Measurements from ENCODE around the gene C2orf76. TPM values are rescaled to one million over a fixed set of nuclear protein-coding genes. Genes with fewer than 3 reads are reported as not detected.

The C2orf76 gene
- total and polyA plus RNA-seq, 3 experiments from 2014 or later = 16.5 to 24.7 (median 19.6) TPM

DNA sequence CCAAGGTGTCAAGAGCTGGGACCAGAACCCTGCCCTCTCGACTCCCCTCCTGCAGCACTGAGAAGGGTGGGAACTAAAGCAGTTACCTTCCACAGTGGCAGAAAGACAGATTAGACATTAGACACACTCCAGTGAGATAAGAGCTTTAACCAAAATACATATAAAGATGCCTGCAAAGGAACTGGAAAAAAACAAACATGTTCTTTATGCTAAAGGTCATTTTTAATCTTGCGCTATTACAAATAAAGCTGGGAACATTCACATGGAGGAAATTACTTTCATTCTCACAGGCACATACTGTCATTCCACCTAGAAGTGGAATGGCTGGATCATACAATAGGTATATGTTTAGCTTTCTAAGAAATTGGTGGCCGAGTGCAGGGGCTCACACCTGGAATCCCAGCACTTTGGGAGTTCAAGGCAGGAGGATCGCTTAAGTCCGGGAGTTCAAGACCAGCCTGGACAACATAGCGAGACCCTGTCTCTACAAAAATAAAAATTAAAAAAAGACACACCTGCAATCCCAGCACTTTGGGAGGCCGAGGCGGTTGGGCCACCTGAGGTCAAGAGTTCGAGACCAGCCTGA lies 41.9 kb downstream of the C2orf76 start:
- DNase-seq = no peak
- H3K36me3 Mint-ChIP-seq = peaks cover 0 to 3% (median 0%) of the 10 kb centered on the region in 3 donors
- H3K27ac Mint-ChIP-seq = no peak overlapping the region
- H3K9me3 ChIP-seq (ENCODE audit: low read length) = no peaks in the 10 kb centered on the region
- H3K4me3 ChIP-seq (ENCODE audit: low read length) = no peak overlapping the region
- no peaks in the 10 kb centered on the region for H3K27me3 Mint-ChIP-seq
- no peaks in the 10 kb centered on the region for H3K9me3 Mint-ChIP-seq
- H3K27me3 ChIP-seq (ENCODE audit: insufficient read depth, low read length, poor library complexity, severe bottlenecking) = no peaks in the 10 kb centered on the region
- H3K4me1 ChIP-seq (ENCODE audit: insufficient read depth, low read length) = no peaks in the 10 kb centered on the region
- H3K36me3 ChIP-seq (ENCODE audit: insufficient read depth, low read length) = no peaks in the 10 kb centered on the region
- H3K27ac ChIP-seq (ENCODE audit: low read depth, low read length) = no peak overlapping the region
- no peaks in the 10 kb centered on the region for H3K4me1 Mint-ChIP-seq
- H3K4me3 Mint-ChIP-seq = no peak overlapping the region
- POLR2A ChIA-PET = no interaction called here
- CTCF ChIA-PET = no interaction called here

DNA sequence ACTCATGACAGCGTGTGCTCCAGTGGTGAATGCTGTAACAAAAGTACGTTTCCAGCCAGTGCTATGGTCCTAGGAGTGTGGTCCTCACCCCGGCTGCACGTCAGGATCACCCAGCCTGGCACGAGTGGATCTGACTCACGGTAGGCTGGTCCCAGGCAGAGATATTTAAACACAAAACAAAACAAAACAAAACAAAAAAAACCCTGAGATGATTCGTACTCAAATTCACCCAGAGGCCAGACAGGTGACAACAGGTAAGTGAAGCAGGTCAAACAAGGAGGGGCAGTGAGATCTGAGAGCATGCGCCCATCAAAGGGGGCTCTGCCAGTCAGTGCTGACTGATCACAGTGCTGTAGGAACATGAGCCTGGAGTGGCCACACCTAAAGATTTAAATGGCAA lies 43.2 kb downstream of the C2orf76 start:
- no peaks in the 10 kb centered on the region for H3K27me3 ChIP-seq (ENCODE audit: insufficient read depth, low read length, poor library complexity, severe bottlenecking)
- no peak overlapping the region for H3K27ac ChIP-seq (ENCODE audit: low read depth, low read length)
- no peaks in the 10 kb centered on the region for H3K27me3 Mint-ChIP-seq
- peaks cover 0 to 3% (median 0%) of the 10 kb centered on the region in 3 donors for H3K36me3 Mint-ChIP-seq
- H3K4me3 Mint-ChIP-seq = no peak overlapping the region
- no peaks in the 10 kb centered on the region for H3K9me3 Mint-ChIP-seq
- no peak overlapping the region for H3K27ac Mint-ChIP-seq
- POLR2A ChIA-PET = no interaction called here
- H3K4me1 ChIP-seq (ENCODE audit: insufficient read depth, low read length) = no peaks in the 10 kb centered on the region
- no peaks in the 10 kb centered on the region for H3K4me1 Mint-ChIP-seq
- no peak overlapping the region for H3K4me3 ChIP-seq (ENCODE audit: low read length)
- DNase-seq = no peak
- H3K36me3 ChIP-seq (ENCODE audit: insufficient read depth, low read length) = no peaks in the 10 kb centered on the region
- no peaks in the 10 kb centered on the region for H3K9me3 ChIP-seq (ENCODE audit: low read length)
- CTCF ChIA-PET = no interaction called here

DNA sequence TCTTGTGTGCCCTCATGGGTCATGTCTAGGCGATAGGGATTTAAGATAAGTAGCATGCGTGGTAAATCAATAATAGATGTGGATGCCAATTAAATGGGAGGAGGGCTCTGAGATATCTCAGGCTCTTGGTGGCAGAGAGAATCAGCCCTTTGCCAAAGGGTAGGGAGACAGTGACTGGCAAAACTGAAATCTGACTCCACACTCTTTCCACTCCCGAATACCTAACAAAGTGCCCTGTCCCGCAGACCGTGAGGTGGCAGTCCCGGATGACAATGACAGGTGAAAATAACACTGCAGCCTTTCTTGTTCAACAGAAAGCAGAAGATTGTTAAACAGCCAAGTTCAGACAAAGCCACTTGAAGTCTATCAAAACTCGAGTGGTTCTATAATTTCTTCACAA lies 47.0 kb downstream of the C2orf76 start:
- Histone ChIP-seq H3K4me3 (ENCODE audit: low read length) (no peak overlapping the region), H3K27ac (ENCODE audit: low read depth, low read length) (no peak overlapping the region), H3K4me1 (ENCODE audit: insufficient read depth, low read length) (no peaks in the 10 kb centered on the region), H3K9me3 (ENCODE audit: low read length) (no peaks in the 10 kb centered on the region), H3K27me3 (ENCODE audit: insufficient read depth, low read length, poor library complexity, severe bottlenecking) (no peaks in the 10 kb centered on the region), H3K36me3 (ENCODE audit: insufficient read depth, low read length) (no peaks in the 10 kb centered on the region)
- Mint-ChIP-seq H3K27me3 (peaks cover 0 to 2% of the 10 kb centered on the region in 2 donors), H3K4me3 (no peak overlapping the region), H3K9me3 (no peaks in the 10 kb centered on the region), H3K36me3 (peaks cover 0 to 5% (median 0%) of the 10 kb centered on the region in 3 donors), H3K27ac (no peak overlapping the region), H3K4me1 (no peaks in the 10 kb centered on the region)
- POLR2A ChIA-PET = no interaction called here
- no peak for DNase-seq
- CTCF ChIA-PET = no interaction called here

DNA sequence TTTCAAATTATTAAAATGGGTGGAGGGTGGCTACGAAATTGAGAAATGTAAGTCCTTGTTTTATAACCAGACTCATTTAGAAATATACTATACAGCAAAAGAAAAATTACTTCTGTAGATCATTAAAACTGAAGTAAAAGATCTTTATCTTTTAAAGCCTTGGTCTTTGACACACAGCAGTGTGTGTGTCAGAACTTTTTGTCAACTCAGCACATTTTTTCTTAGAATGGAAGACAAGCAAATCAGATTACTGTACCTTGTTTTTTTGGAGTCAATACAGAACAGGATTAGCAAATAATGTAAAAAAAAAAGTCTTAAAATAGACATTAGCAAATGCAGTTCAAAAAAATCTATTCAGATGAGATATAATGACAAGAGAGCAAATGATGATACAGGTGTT lies 49.1 kb downstream of the C2orf76 start:
- DNase-seq = no peak
- ChIA-PET POLR2A (no interaction called here), CTCF (no interaction called here)
- no peaks in the 10 kb centered on the region for H3K27me3 ChIP-seq (ENCODE audit: insufficient read depth, low read length, poor library complexity, severe bottlenecking)
- Mint-ChIP-seq H3K9me3 (no peaks in the 10 kb centered on the region), H3K36me3 (peaks cover 0 to 2% (median under 1%) of the 10 kb centered on the region in 3 donors), H3K27me3 (peaks cover 0 to 2% of the 10 kb centered on the region in 2 donors), H3K27ac (no peak overlapping the region), H3K4me3 (no peak overlapping the region), H3K4me1 (no peaks in the 10 kb centered on the region)
- no peaks in the 10 kb centered on the region for H3K9me3 ChIP-seq (ENCODE audit: low read length)
- H3K4me1 ChIP-seq (ENCODE audit: insufficient read depth, low read length) = no peaks in the 10 kb centered on the region
- no peaks in the 10 kb centered on the region for H3K36me3 ChIP-seq (ENCODE audit: insufficient read depth, low read length)
- no peak overlapping the region for H3K27ac ChIP-seq (ENCODE audit: low read depth, low read length)
- no peak overlapping the region for H3K4me3 ChIP-seq (ENCODE audit: low read length)

DNA sequence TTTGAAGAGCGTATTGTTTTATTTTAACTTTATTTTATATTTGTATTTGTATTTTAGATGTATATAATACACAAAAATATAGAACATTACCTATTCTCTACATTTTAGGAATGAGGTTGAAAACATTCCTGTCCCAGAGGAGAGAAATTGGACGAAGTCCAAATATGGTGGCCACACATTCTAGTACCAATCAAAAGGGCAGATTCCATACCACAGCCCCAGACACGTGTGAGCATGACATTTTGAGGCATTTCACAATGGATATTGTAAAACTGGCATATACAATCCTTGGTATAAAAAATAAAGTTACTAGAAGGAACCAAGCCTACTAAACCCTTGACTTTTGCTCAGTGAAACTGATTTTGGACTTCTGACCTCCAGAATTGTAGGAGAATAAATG lies 50.6 kb downstream of the C2orf76 start:
- CTCF ChIA-PET = no interaction called here
- POLR2A ChIA-PET = no interaction called here
- peaks cover 0 to 11% (median 6%) of the 10 kb centered on the region in 3 donors for H3K36me3 Mint-ChIP-seq

DNA sequence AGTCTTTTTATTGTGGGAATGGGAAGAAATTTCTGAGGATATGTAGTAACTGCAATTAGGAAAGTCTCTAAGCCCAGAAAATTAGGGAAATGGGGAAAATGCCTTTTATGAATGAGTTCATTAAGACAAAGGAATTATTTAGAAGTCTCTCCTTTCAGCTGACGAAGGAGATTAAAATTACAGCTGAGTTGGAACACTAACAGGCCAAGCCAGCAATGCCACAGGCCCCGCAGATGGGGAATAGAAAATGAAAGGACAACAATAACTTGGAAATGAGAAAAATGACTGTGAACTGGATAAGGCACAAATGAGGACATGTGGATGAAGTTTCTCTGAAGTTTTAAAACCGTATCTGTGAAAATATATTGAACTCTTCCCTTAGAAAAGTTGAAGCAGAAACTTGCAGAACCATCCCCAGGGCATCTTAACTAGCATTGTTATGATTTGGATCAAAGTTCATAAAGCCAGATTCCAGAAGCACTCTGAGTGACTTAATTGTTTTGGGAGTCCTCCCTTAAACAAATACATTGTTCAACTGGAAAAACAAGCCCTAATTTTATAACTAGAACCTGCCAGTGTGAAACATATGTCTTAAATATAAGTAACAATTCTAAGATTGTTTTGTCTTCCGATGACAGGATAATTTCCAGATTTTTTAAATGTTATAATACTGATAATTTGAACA lies 51.3 kb downstream of the C2orf76 start:
- ChIA-PET CTCF (no interaction called here), POLR2A (no interaction called here)
- no peak for DNase-seq
- H3K4me1 Mint-ChIP-seq = no peaks in the 10 kb centered on the region
- peaks cover 0 to 2% of the 10 kb centered on the region in 2 donors for H3K27me3 Mint-ChIP-seq
- H3K27ac Mint-ChIP-seq = peak overlapping the region in 1 of 8 donors; percentile 57
- Histone ChIP-seq H3K36me3 (ENCODE audit: insufficient read depth, low read length) (no peaks in the 10 kb centered on the region), H3K4me1 (ENCODE audit: insufficient read depth, low read length) (no peaks in the 10 kb centered on the region), H3K27me3 (ENCODE audit: insufficient read depth, low read length, poor library complexity, severe bottlenecking) (no peaks in the 10 kb centered on the region), H3K9me3 (ENCODE audit: low read length) (no peaks in the 10 kb centered on the region), H3K27ac (ENCODE audit: low read depth, low read length) (no peak overlapping the region), H3K4me3 (ENCODE audit: low read length) (no peak overlapping the region)
- H3K9me3 Mint-ChIP-seq = no peaks in the 10 kb centered on the region
- H3K36me3 Mint-ChIP-seq = peaks cover 0 to 14% (median 9%) of the 10 kb centered on the region in 3 donors
- H3K4me3 Mint-ChIP-seq = no peak overlapping the region

More for the DNA sequence above, 50.6 kb downstream of the C2orf76 start:
- Histone ChIP-seq H3K27me3 (ENCODE audit: insufficient read depth, low read length, poor library complexity, severe bottlenecking) (no peaks in the 10 kb centered on the region), H3K4me1 (ENCODE audit: insufficient read depth, low read length) (no peaks in the 10 kb centered on the region), H3K27ac (ENCODE audit: low read depth, low read length) (no peak overlapping the region), H3K4me3 (ENCODE audit: low read length) (no peak overlapping the region), H3K36me3 (ENCODE audit: insufficient read depth, low read length) (no peaks in the 10 kb centered on the region), H3K9me3 (ENCODE audit: low read length) (no peaks in the 10 kb centered on the region)
- peaks cover 0 to 2% of the 10 kb centered on the region in 2 donors for H3K27me3 Mint-ChIP-seq
- no peaks in the 10 kb centered on the region for H3K9me3 Mint-ChIP-seq
- H3K4me1 Mint-ChIP-seq = no peaks in the 10 kb centered on the region
- no peak for DNase-seq
- no peak overlapping the region for H3K4me3 Mint-ChIP-seq
- no peak overlapping the region for H3K27ac Mint-ChIP-seq

DNA sequence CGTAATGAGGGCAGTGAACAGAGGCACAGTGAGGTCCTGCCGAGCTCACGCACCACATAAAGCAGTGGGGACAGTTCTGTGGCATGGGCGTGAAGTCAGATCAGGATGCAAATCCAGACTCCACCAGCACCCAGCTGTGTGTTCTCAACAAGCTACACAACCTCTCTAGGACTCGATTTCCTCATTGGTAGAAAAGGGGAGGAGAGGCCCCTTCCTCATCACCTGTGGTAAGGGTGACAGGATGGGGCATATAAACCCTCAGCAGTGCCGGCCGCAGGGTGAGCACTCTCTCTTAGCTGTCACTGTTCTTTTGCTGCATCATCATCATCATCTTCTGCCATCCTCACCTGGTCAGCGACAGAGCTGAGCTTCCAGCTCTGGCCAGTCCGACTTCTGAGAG lies 54.8 kb downstream of the C2orf76 start:
- Histone ChIP-seq H3K27me3 (ENCODE audit: insufficient read depth, low read length, poor library complexity, severe bottlenecking) (no peaks in the 10 kb centered on the region), H3K4me3 (ENCODE audit: low read length) (no peak overlapping the region), H3K4me1 (ENCODE audit: insufficient read depth, low read length) (no peaks in the 10 kb centered on the region), H3K9me3 (ENCODE audit: low read length) (no peaks in the 10 kb centered on the region), H3K27ac (ENCODE audit: low read depth, low read length) (no peak overlapping the region), H3K36me3 (ENCODE audit: insufficient read depth, low read length) (no peaks in the 10 kb centered on the region)
- no peak overlapping the region for H3K4me3 Mint-ChIP-seq
- no peaks in the 10 kb centered on the region for H3K4me1 Mint-ChIP-seq
- H3K36me3 Mint-ChIP-seq = peaks cover 0 to 18% (median 17%) of the 10 kb centered on the region in 3 donors
- no peaks in the 10 kb centered on the region for H3K9me3 Mint-ChIP-seq
- no peak for DNase-seq
- ChIA-PET POLR2A (no interaction called here), CTCF (no interaction called here)
- H3K27ac Mint-ChIP-seq = no peak overlapping the region
- H3K27me3 Mint-ChIP-seq = peaks cover 0 to 2% of the 10 kb centered on the region in 2 donors

DNA sequence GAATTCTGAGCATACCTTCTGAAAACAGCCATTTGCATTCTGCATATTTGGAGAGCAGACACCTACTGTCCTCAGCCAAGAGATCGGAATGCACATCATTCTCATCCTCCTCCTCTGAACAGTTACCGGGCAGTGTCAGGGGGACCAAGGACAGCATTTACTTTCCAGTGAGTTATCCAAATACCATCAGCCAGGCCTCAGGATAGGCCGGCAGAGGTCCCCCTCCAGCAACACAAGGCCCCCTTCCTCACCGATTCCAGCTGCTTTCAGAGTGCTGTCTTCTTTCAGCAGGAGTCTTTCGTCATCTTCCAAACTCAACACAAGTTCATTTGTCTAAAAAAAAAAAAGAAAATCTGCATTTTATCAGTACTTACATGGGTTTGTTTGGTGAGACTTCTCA lies 55.3 kb downstream of the C2orf76 start:
- no peak overlapping the region for H3K4me3 Mint-ChIP-seq
- H3K27ac Mint-ChIP-seq = peak overlapping the region in 1 of 8 donors; percentile 13
- CTCF ChIA-PET = no interaction called here

More for the DNA sequence above, 55.3 kb downstream of the C2orf76 start:
- no peaks in the 10 kb centered on the region for H3K36me3 ChIP-seq (ENCODE audit: insufficient read depth, low read length)
- H3K4me1 ChIP-seq (ENCODE audit: insufficient read depth, low read length) = no peaks in the 10 kb centered on the region
- peaks cover 0 to 19% (median 18%) of the 10 kb centered on the region in 3 donors for H3K36me3 Mint-ChIP-seq
- no peaks in the 10 kb centered on the region for H3K9me3 ChIP-seq (ENCODE audit: low read length)
- H3K9me3 Mint-ChIP-seq = no peaks in the 10 kb centered on the region
- DNase-seq = no peak
- no peaks in the 10 kb centered on the region for H3K27me3 ChIP-seq (ENCODE audit: insufficient read depth, low read length, poor library complexity, severe bottlenecking)
- no peak overlapping the region for H3K4me3 ChIP-seq (ENCODE audit: low read length)
- H3K27ac ChIP-seq (ENCODE audit: low read depth, low read length) = no peak overlapping the region
- POLR2A ChIA-PET = no interaction called here
- H3K4me1 Mint-ChIP-seq = no peaks in the 10 kb centered on the region
- peaks cover 0 to 2% of the 10 kb centered on the region in 2 donors for H3K27me3 Mint-ChIP-seq
